Measurements from ENCODE around the gene RUFY3. TPM values are rescaled to one million over a fixed set of nuclear protein-coding genes. Genes with fewer than 3 reads are reported as not detected.

RUFY3 gene
- total and polyA plus RNA-seq, 2 of the 4 experiments (the other 2 are of a cell fraction), result 19.6 to 28.9 TPM

DNA sequence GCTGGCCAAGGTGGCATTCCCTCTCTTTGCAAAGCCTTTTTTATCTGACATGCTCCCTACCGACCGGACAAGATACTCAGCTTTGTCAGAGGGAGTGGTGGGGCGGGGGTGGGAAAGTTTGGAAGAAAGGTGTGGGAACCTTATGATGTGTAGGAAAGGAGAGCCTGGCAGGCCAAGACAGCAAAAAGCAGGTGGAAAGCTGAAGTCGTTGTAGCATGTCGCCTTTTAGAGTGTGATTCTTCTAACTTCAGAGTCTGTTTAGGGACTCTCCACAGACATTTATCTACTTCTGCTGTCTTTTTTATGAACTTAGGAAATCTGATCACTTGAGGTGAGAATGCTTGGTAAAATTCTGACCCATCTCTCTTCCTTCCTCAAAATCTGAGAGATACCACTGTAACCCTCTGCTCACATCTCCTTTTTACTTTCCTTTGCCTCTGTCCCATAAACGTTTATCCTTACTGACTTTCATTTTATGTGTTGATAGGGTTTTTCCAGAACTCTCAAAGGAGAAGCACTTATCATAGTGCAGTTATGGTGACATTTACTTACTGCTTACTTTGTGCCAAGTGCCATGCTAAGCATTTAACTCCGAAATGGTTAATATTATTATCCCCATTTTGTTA, 8.2 kb upstream of the RUFY3 start:
- WGBS, 2 experiments (ENCODE audit: extremely low coverage in 2 of 2, insufficient read length in 1 of 2), result 70% methylated on average over 2 of the region's 7 CpGs; no CpG with 5 or more reads in 1 of the 2 experiments
- POLR2A ChIA-PET (ENCODE audit: unreplicated experiment), result interaction anchor here (0.6 kb wide), 1 partner anchor 23 kb away, joined by 3 read pairs; no protein-coding TSS in a partner anchor

More for the DNA sequence above, 8.2 kb upstream of the RUFY3 start:
- Histone ChIP-seq H3K9me1 (ENCODE audit: insufficient read depth, low read length) (peaks cover 14% of the 10 kb centered on the region), H2AFZ (replicated peaks; ENCODE audit: low read length, poor library complexity) (no peak overlapping the region), H3K14ac (replicated peaks; ENCODE audit: low read depth, low read length) (no peak overlapping the region), H4K5ac (ENCODE audit: low read depth, low read length) (no peak overlapping the region), H3K23ac (ENCODE audit: low read depth, low read length) (no peak overlapping the region), H3K9me3 (ENCODE audit: control insufficient read depth, insufficient read depth, low read length) (no peaks in the 10 kb centered on the region), H3K18ac (ENCODE audit: low read depth, low read length) (no peak overlapping the region), H3K9ac (ENCODE audit: low read depth, low read length) (no peak overlapping the region), H2BK120ac (ENCODE audit: low read depth, low read length) (no peak overlapping the region), H3K27ac (ENCODE audit: insufficient read depth, low read length) (no peak overlapping the region), H3K79me1 (ENCODE audit: low read depth in 1 of 2, low read length in 2 of 2) (peaks cover 14 to 58% of the 10 kb centered on the region in 2 experiments; a peak in 3 of 4 replicates), H3K36me3 (ENCODE audit: control insufficient read depth, insufficient read depth, low read length) (no peaks in the 10 kb centered on the region), H2BK20ac (ENCODE audit: low read depth, low read length) (no peak overlapping the region), H4K91ac (ENCODE audit: insufficient read depth, low read depth, low read length) (no peak overlapping the region), H3K4me2 (ENCODE audit: low read depth, low read length) (no peak overlapping the region), H3K4me1 (ENCODE audit: control insufficient read depth, insufficient read depth, low read length) (no peaks in the 10 kb centered on the region), H2AK9ac (replicated peaks; ENCODE audit: low read depth, low read length, poor library complexity) (no peak overlapping the region), H2BK5ac (ENCODE audit: low read depth, low read length, poor library complexity, severe bottlenecking) (no peak overlapping the region), H3K56ac (ENCODE audit: extremely low read depth, insufficient read depth, low read length) (no peak overlapping the region), H2BK15ac (ENCODE audit: low read depth, low read length) (no peak overlapping the region), H3K27me3 (ENCODE audit: control insufficient read depth, insufficient read depth, low read length) (no peaks in the 10 kb centered on the region), H2AK5ac (ENCODE audit: low read depth, low read length) (no peak overlapping the region), H3K4me3 (ENCODE audit: insufficient read depth, low read depth, low read length) (no peak overlapping the region), H4K8ac (ENCODE audit: low read depth in 2 of 2, low read length in 2 of 2) (no peak overlapping the region), H4K20me1 (ENCODE audit: insufficient read depth, low read length) (peaks cover 4% of the 10 kb centered on the region; the same call in 1 of the 2 replicates), H3K4ac (ENCODE audit: low read depth, low read length) (no peak overlapping the region)
- in situ Hi-C loops (cut with MboI; ENCODE audit: low sequenced_read_pairs) (no loop called here), dilution Hi-C loops (cut with HindIII; ENCODE audit: low sequenced_read_pairs, unreplicated experiment) (no loop called here), intact Hi-C loops (cut with micrococcal nuclease) (no loop called here)
- ATAC-seq (ENCODE audit: low read depth), result no peak
- CTCF ChIA-PET, result interaction anchor here (0.7 to 1.6 kb wide), 2 partner anchors 8 to 22 kb away, joined by 3 to 4 read pairs; partner anchors contain the start of gene RUFY3
- TF ChIP-seq SMC3 (IDR thresholded peaks at IDR 0.05; ENCODE audit: low read depth, low read length) (no peak), FOS (IDR thresholded peaks at IDR 0.05; ENCODE audit: low read depth, low read length) (no peak), MAFK (IDR thresholded peaks at IDR 0.05; ENCODE audit: low read depth, low read length) (no peak), POLR2A (IDR thresholded peaks at IDR 0.05; ENCODE audit: low read depth, low read length) (no peak)
- BruUV-seq (replicated peaks), result no TSS peak
- DNase-seq, result no peak

Measured in IMR-90 (cell line).